ENCODE data around the gene EEF1AKMT3. TPM values are rescaled to one million over a fixed set of nuclear protein-coding genes. Genes with fewer than 3 reads are reported as not detected.

The EEF1AKMT3 gene
- total and polyA plus RNA-seq, 9 of the 15 experiments (the other 6 are each of a cell fraction or from before 2014, with no cell fraction given) = 4.1 to 17.2 (median 7.9) TPM

- no peak for DNase-seq (ENCODE audit: extremely low read depth in 1 of 4, low spot score in 3 of 4)
- Histone ChIP-seq H3K9ac (ENCODE audit: insufficient read depth in 1 of 2, low read depth in 2 of 2, low read length in 2 of 2) (no peak overlapping the region), H3K9me3 (replicated peaks; ENCODE audit: control insufficient read depth, insufficient read depth, low read depth, low read length) (no peaks in the 10 kb centered on the region), H3K4me3 (no peak overlapping the region), H4K20me1 (replicated peaks; ENCODE audit: control insufficient read depth, insufficient read depth, low read length) (peaks cover 25% of the 10 kb centered on the region), H3K4me2 (ENCODE audit: insufficient read depth, low read length) (no peak overlapping the region), H3K27ac (ENCODE audit: extremely low read depth, low read depth, low read length) (no peak overlapping the region), H3K79me2 (ENCODE audit: control insufficient read depth, insufficient read depth, low read length) (peaks cover 14% of the 10 kb centered on the region), H3K27me3 (ENCODE audit: control insufficient read depth in 2 of 2, insufficient read depth in 2 of 2, low read length in 2 of 2) (no peaks in the 10 kb centered on the region), H3K36me3 (ENCODE audit: control insufficient read depth, insufficient read depth, low read length) (peaks cover 87% of the 10 kb centered on the region), H3K4me1 (replicated peaks in 1 of 2; ENCODE audit: control insufficient read depth in 2 of 2, insufficient read depth in 2 of 2, low read length in 2 of 2) (no peaks in the 10 kb centered on the region), H3K9me1 (ENCODE audit: control insufficient read depth, insufficient read depth, low read length) (no peaks in the 10 kb centered on the region), H2AFZ (ENCODE audit: low read depth, low read length) (no peak overlapping the region)
- in situ Hi-C loops (cut with MboI) = loop anchor here (5.0 kb wide), 1 partner anchor 82 kb away; no protein-coding TSS in a partner anchor
- POLR2A ChIA-PET = interaction anchor here (0.6 to 1.4 kb wide), 4 partner anchors 10 to 169 kb away, joined by 3 to 5 read pairs (median 4); no protein-coding TSS in a partner anchor
- peak; percentile 53 for TF ChIP-seq TFE3 (CRISPR knock-in tag; IDR thresholded peaks at IDR 0.05)
- TF ChIP-seq HMGN3 (IDR thresholded peaks at IDR 0.05; ENCODE audit: borderline replicate concordance, extremely low read depth, insufficient read length, low read depth, low read length) = no peak
- no TSS peak for BruUV-seq (replicated peaks)
- intact Hi-C loops (cut with micrococcal nuclease) = no loop called here
- WGBS (ENCODE audit: insufficient coverage, low coverage, missing lambda C conversion rate) = 96% methylated on average over 2 of the region's 2 CpGs
- no peak for ATAC-seq
- no peak for FAIRE-seq
- CTCF ChIA-PET (ENCODE audit: low intra/inter-chr PET ratio) = no interaction called here
Observed at GRCh38 chr12:57825451-57825850, 53.0 kb downstream of the EEF1AKMT3 start.

- BruUV-seq (replicated peaks) = no TSS peak
- ChIA-PET POLR2A (no interaction called here), CTCF (ENCODE audit: low intra/inter-chr PET ratio) (no interaction called here)
- H2AFZ ChIP-seq (ENCODE audit: low read depth, low read length) = no peak overlapping the region
- H3K79me2 ChIP-seq (ENCODE audit: control insufficient read depth, insufficient read depth, low read length) = peaks cover 22% of the 10 kb centered on the region
- intact Hi-C loops (cut with micrococcal nuclease) (no loop called here), in situ Hi-C loops (cut with MboI) (loop anchor here (5.0 kb wide), 1 partner anchor 81 kb away; no protein-coding TSS in a partner anchor)
- H3K9me1 ChIP-seq (ENCODE audit: control insufficient read depth, insufficient read depth, low read length) = no peaks in the 10 kb centered on the region
- DNase-seq (ENCODE audit: extremely low read depth in 1 of 4, low spot score in 3 of 4) (no peak), ATAC-seq (no peak), FAIRE-seq (no peak)
- H3K27me3 ChIP-seq (ENCODE audit: control insufficient read depth in 2 of 2, insufficient read depth in 2 of 2, low read length in 2 of 2) = no peaks in the 10 kb centered on the region
- H3K4me2 ChIP-seq (ENCODE audit: insufficient read depth, low read length) = no peak overlapping the region
- H3K4me3 ChIP-seq = no peak overlapping the region
- H3K27ac ChIP-seq (ENCODE audit: extremely low read depth, low read depth, low read length) = no peak overlapping the region
- no peaks in the 10 kb centered on the region for H3K9me3 ChIP-seq (replicated peaks; ENCODE audit: control insufficient read depth, insufficient read depth, low read depth, low read length)
- H3K36me3 ChIP-seq (ENCODE audit: control insufficient read depth, insufficient read depth, low read length) = peaks cover 85% of the 10 kb centered on the region
- H4K20me1 ChIP-seq (replicated peaks; ENCODE audit: control insufficient read depth, insufficient read depth, low read length) = peaks cover 28% of the 10 kb centered on the region
- 88% methylated on average over 2 of the region's 2 CpGs for WGBS (ENCODE audit: insufficient coverage, low coverage, missing lambda C conversion rate)
- H3K4me1 ChIP-seq (replicated peaks in 1 of 2; ENCODE audit: control insufficient read depth in 2 of 2, insufficient read depth in 2 of 2, low read length in 2 of 2) = peaks cover under 1 to 4% of the 10 kb centered on the region in 2 experiments; a peak in 2 of 5 replicates
- no peak overlapping the region for H3K9ac ChIP-seq (ENCODE audit: insufficient read depth in 1 of 2, low read depth in 2 of 2, low read length in 2 of 2)
- no peak for TF ChIP-seq ZSCAN32 (CRISPR knock-in tag; IDR thresholded peaks at IDR 0.05)
- TF ChIP-seq ZNF639 (CRISPR knock-in tag; conservative IDR thresholded peaks at IDR 0.05 in 1 of 2, IDR thresholded peaks at IDR 0.05 in 1 of 2) = no peak
- TF ChIP-seq PBX2 (CRISPR knock-in tag; IDR thresholded peaks at IDR 0.05; ENCODE audit: low read depth) = no peak
- no peak for TF ChIP-seq PBX2 (tag; conservative IDR thresholded peaks at IDR 0.05; ENCODE audit: low read depth)
- TF ChIP-seq XRCC3 (IDR thresholded peaks at IDR 0.05) = no peak
- TF ChIP-seq CBFA2T3 (IDR thresholded peaks at IDR 0.05) = no peak
Observed at GRCh38 chr12:57826400-57826799, 54.0 kb downstream of the EEF1AKMT3 start.

Data from K562 (cell line).